Measurements from ENCODE around the gene POP7. TPM values are rescaled to one million over a fixed set of nuclear protein-coding genes. Genes with fewer than 3 reads are reported as not detected.
A peak's percentile ranks its signal among the peaks of the same experiment; 100 is the strongest.

POP7 gene
- total and polyA plus RNA-seq, 10 donors, result 14.9 to 39.1 (median 18.8) TPM

DNA sequence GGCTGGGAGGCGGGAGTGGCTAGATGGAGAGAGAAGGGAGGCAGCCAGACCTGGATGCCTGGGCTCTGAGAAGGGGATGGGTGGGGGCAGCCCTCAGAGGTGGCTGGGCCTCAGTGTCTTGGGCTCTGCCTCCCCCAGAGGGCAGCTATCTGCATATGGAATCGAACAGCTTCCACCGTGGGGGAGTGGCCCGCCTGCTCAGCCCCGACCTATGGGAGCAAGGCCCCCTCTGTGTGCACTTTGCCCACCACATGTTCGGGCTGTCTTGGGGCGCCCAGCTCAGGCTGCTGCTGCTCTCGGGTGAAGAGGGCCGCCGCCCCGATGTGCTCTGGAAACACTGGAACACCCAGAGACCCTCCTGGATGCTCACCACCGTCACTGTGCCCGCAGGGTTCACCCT lies 30.8 kb downstream of the POP7 start:
- intact Hi-C loops (cut with DNase I; ENCODE audit: low total_unique reads), result no loop called here
- H3K9me3 ChIP-seq, result no peaks in the 10 kb centered on the region
- no peak overlapping the region for H3K4me3 ChIP-seq
- 70 to 85% methylated on average over 6 to 13 of the region's 13 CpGs; no CpG with 5 or more reads in 3 of the 5 donors for WGBS, 5 donors
- DNase-seq, result no peak
- no peak overlapping the region for H3K27ac ChIP-seq
- H3K27me3 ChIP-seq (replicated peaks in 1 of 7), result peaks cover 0 to 2% (median 0%) of the 10 kb centered on the region in 7 donors
- H3K4me1 ChIP-seq, result no peaks in the 10 kb centered on the region
- H3K36me3 ChIP-seq, result no peaks in the 10 kb centered on the region
- TF ChIP-seq POLR2AphosphoS5 (IDR thresholded peaks at IDR 0.05) (no peak), POLR2A (IDR thresholded peaks at IDR 0.05) (no peak)
- TF ChIP-seq, protein P1, sequence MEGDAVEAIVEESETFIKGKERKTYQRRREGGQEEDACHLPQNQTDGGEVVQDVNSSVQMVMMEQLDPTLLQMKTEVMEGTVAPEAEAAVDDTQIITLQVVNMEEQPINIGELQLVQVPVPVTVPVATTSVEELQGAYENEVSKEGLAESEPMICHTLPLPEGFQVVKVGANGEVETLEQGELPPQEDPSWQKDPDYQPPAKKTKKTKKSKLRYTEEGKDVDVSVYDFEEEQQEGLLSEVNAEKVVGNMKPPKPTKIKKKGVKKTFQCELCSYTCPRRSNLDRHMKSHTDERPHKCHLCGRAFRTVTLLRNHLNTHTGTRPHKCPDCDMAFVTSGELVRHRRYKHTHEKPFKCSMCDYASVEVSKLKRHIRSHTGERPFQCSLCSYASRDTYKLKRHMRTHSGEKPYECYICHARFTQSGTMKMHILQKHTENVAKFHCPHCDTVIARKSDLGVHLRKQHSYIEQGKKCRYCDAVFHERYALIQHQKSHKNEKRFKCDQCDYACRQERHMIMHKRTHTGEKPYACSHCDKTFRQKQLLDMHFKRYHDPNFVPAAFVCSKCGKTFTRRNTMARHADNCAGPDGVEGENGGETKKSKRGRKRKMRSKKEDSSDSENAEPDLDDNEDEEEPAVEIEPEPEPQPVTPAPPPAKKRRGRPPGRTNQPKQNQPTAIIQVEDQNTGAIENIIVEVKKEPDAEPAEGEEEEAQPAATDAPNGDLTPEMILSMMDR (IDR thresholded peaks at IDR 0.05 in 8 of 11, conservative IDR thresholded peaks at IDR 0.05 in 3 of 11), result no peak

DNA sequence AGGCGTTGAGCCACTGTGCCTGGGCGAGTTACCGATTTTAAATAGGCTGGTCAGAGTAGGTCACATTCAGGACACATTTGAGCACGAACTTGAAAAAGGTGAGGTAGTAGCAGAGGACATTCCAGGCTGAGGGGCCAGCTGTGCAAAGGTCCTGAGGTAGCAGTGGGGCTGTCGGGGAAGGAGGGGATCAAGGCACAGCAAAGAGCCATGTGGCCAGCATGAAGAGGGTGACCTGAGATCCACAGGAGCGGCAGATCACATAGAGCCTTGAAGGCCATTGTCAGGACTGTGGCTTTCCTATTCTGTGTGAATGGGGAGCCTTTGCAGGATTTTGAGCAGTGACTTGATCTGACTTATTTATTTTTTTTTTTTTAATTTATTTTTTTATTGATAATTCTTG lies 34.0 kb downstream of the POP7 start:
- Histone ChIP-seq H3K4me3 (no peak overlapping the region), H3K27ac (no peak overlapping the region), H3K36me3 (no peaks in the 10 kb centered on the region), H3K4me1 (peaks cover 0 to 5% (median 0%) of the 10 kb centered on the region in 6 donors), H3K27me3 (replicated peaks in 1 of 7) (peaks cover 0 to 6% (median 0%) of the 10 kb centered on the region in 7 donors), H3K9me3 (no peaks in the 10 kb centered on the region)
- no peak for DNase-seq
- TF ChIP-seq POLR2A (IDR thresholded peaks at IDR 0.05) (no peak), POLR2AphosphoS5 (IDR thresholded peaks at IDR 0.05) (no peak)
- TF ChIP-seq, protein P1 (IDR thresholded peaks at IDR 0.05 in 8 of 11, conservative IDR thresholded peaks at IDR 0.05 in 3 of 11), result no peak
- WGBS, 5 donors, result 91 to 94% (median 93%) methylated on average over 6 of the region's 6 CpGs; no CpG with 5 or more reads in 2 of the 5 donors
- intact Hi-C loops (cut with DNase I; ENCODE audit: low total_unique reads), result no loop called here

DNA sequence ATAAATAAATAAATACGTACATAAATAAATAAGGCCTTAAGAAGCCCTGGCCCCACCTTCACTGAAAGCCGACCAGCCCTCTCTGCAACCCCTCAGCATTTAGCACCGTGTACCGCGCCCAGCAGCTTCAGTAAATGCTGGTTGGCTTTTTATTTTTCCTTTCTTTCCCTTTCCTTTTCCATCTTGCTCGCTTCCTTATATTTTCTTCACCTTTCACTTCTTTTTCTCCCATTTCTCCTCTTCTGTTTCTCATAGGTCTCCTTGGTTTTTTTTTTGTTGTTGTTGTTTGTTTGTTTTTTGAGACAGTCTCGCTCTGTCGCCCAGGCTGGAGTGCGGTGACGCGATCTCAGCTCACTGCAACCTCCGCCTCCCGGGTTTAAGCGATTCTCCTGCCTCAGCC lies 38.7 kb downstream of the POP7 start:
- Histone ChIP-seq H3K36me3 (no peaks in the 10 kb centered on the region), H3K4me3 (peak overlapping the region in 2 of 8 donors; percentile 28 to 58), H3K27me3 (replicated peaks in 1 of 7) (peaks cover 0 to 50% (median 0%) of the 10 kb centered on the region in 7 donors), H3K4me1 (peaks cover 0 to 13% (median 0%) of the 10 kb centered on the region in 6 donors), H3K27ac (no peak overlapping the region), H3K9me3 (no peaks in the 10 kb centered on the region)
- no peak for DNase-seq
- TF ChIP-seq POLR2A (IDR thresholded peaks at IDR 0.05) (no peak), POLR2AphosphoS5 (IDR thresholded peaks at IDR 0.05) (no peak)
- TF ChIP-seq, protein P1 (IDR thresholded peaks at IDR 0.05 in 8 of 11, conservative IDR thresholded peaks at IDR 0.05 in 3 of 11), result no peak
- intact Hi-C loops (cut with DNase I; ENCODE audit: low total_unique reads), result no loop called here
- 85 to 93% (median 88%) methylated on average over 14 of the region's 14 CpGs for WGBS, 5 donors

DNA sequence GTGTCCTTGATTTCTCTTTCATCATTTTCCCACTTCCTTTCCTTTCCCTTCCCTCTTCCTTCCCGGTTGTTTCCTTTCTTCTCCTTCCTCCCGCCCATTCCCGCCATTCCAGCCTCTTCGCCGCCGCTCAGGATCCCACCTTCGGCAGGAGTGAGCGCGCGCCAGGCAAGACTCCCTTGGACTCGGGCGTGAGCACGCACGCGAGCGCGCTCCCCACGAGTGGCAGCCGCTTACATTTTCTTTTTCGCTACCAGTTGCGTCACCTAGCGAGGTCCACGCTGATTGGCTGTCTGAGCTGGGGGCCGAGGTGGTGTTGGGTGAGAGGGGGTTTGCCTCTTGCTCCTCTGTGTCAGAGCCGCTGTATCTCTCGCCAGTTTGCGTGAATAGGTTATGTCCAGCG lies 39.3 kb downstream of the POP7 start:
- peak; percentile 82 for DNase-seq
- 4 to 43% (median 30%) methylated on average over 27 to 28 of the region's 28 CpGs for WGBS, 5 donors
- no peaks in the 10 kb centered on the region for H3K36me3 ChIP-seq
- peak overlapping the region in 6 of 8 donors; percentile 13 to 58 (median 30) for H3K4me3 ChIP-seq
- peaks cover 0 to 53% (median 0%) of the 10 kb centered on the region in 7 donors for H3K27me3 ChIP-seq (replicated peaks in 1 of 7)
- intact Hi-C loops (cut with DNase I; ENCODE audit: low total_unique reads), result no loop called here
- no peak overlapping the region for H3K27ac ChIP-seq
- TF ChIP-seq POLR2A (IDR thresholded peaks at IDR 0.05), result no peak
- peak in 2 of 3 donors; percentile 51 to 73 for TF ChIP-seq POLR2AphosphoS5 (IDR thresholded peaks at IDR 0.05)
- no peaks in the 10 kb centered on the region for H3K9me3 ChIP-seq
- peaks cover 0 to 13% (median 0%) of the 10 kb centered on the region in 6 donors for H3K4me1 ChIP-seq

Data from spleen (tissue), 11 donors.